SK-N-SH treated with all-trans-retinoic acid at 6 μM for 48 hours (cell line): ENCODE measurements around the gene PJA1.

Source experiments
- ATAC-seq: fragments of 200-7000 bp; cut with Tn5 transposase; 3 replicates; pipeline ENCODE4 v1.9.1; 2020; ENCODE audit warnings: mild to moderate bottlenecking, moderate library complexity
- BACH2 ChIP-seq: fragments of 250-450 bp; sonication (Bioruptor Pico); IDR thresholded peaks from 2 replicates; pipeline ENCODE4 v1.9.0; 2021; ENCODE audit warnings: mild to moderate bottlenecking, borderline replicate concordance
- CREB5 ChIP-seq: fragments of 250-450 bp; sonication (Bioruptor Pico); IDR thresholded peaks from 2 replicates; pipeline ENCODE4 v1.5.1; 2020; ENCODE audit warnings: low read depth, mild to moderate bottlenecking, moderate library complexity
- CSDC2 ChIP-seq: fragments of 250-450 bp; sonication (Bioruptor Pico); IDR thresholded peaks from 2 replicates; pipeline ENCODE4 v1.5.0; 2020; ENCODE audit warnings: mild to moderate bottlenecking, moderate library complexity
- CSRNP3 ChIP-seq: fragments of 250-450 bp; sonication (Bioruptor Pico); IDR thresholded peaks from 2 replicates; pipeline ENCODE4 v1.5.1; 2021; ENCODE audit warnings: mild to moderate bottlenecking, moderate library complexity
- ESRRG ChIP-seq: fragments of 250-450 bp; sonication (Bioruptor Pico); IDR thresholded peaks from 2 replicates; pipeline ENCODE4 v1.6.1; 2021; ENCODE audit warnings: mild to moderate bottlenecking
- GLIS3 ChIP-seq: fragments of 250-450 bp; sonication (Bioruptor Pico); IDR thresholded peaks from 2 replicates; pipeline ENCODE4 v1.5.0; 2020; ENCODE audit warnings: mild to moderate bottlenecking, moderate library complexity
- ISL1 ChIP-seq: fragments of 250-450 bp; sonication (Bioruptor Pico); IDR thresholded peaks from 2 replicates; pipeline ENCODE4 v2.1.2; 2022; ENCODE audit warnings: mild to moderate bottlenecking, moderate library complexity
- OSR1 ChIP-seq: fragments of 250-450 bp; sonication (Bioruptor Pico); IDR thresholded peaks from 2 replicates; pipeline ENCODE4 v1.8.0; 2022; ENCODE audit warnings: moderate library complexity, mild to moderate bottlenecking, inconsistent platforms
- POU6F1 ChIP-seq: fragments of 250-450 bp; sonication (Bioruptor Pico); IDR thresholded peaks from 2 replicates; pipeline ENCODE4 v1.8.0; 2021; ENCODE audit warnings: low read depth, mild to moderate bottlenecking, moderate library complexity, borderline replicate concordance
- RARB ChIP-seq: fragments of 250-450 bp; sonication (Bioruptor Pico); IDR thresholded peaks from 2 replicates; pipeline ENCODE4 v1.8.0; 2021; ENCODE audit warnings: mild to moderate bottlenecking, moderate library complexity
- SNAI2 ChIP-seq: fragments of 250-450 bp; sonication (Bioruptor Pico); IDR thresholded peaks from 2 replicates; pipeline ENCODE4 v1.5.0; 2020; ENCODE audit warnings: mild to moderate bottlenecking, moderate library complexity
- TCF4 ChIP-seq: fragments of 250-450 bp; sonication (Bioruptor Pico); IDR thresholded peaks from 2 replicates; pipeline ENCODE4 v1.8.0; 2021; ENCODE audit warnings: mild to moderate bottlenecking, moderate library complexity, borderline replicate concordance
- TOX ChIP-seq: fragments of 250-450 bp; sonication (Bioruptor Pico); IDR thresholded peaks from 2 replicates; pipeline ENCODE4 v1.8.0; 2021; ENCODE audit warnings: mild to moderate bottlenecking, moderate library complexity, borderline replicate concordance
- TSHZ2 ChIP-seq: fragments of 250-450 bp; sonication (Bioruptor Pico); IDR thresholded peaks from 2 replicates; pipeline ENCODE4 v1.5.0; 2020; ENCODE audit warnings: mild to moderate bottlenecking, moderate library complexity
- ZC3H10 ChIP-seq: fragments of 250-450 bp; sonication (Bioruptor Pico); IDR thresholded peaks from 2 replicates; pipeline ENCODE4 v1.5.1; 2021; ENCODE audit warnings: mild to moderate bottlenecking, moderate library complexity
- ZFP3 ChIP-seq: fragments of 250-450 bp; sonication (Bioruptor Pico); IDR thresholded peaks from 2 replicates; pipeline ENCODE4 v1.5.0; 2020; ENCODE audit warnings: mild to moderate bottlenecking, moderate library complexity
- ZFP30 ChIP-seq: fragments of 450-650 bp; formaldehyde crosslinking; IDR thresholded peaks from 2 replicates; pipeline ENCODE4 v1.5.0; 2022; ENCODE audit warnings: mild to moderate bottlenecking, moderate library complexity
- ZNF565 ChIP-seq: fragments of 450-650 bp; formaldehyde crosslinking; conservative IDR thresholded peaks from 2 replicates; pipeline ENCODE4 v1.5.0; 2020; ENCODE audit warnings: low read depth, mild to moderate bottlenecking, moderate library complexity
- ZNF70 ChIP-seq: fragments of 450-650 bp; formaldehyde crosslinking; IDR thresholded peaks from 2 replicates; pipeline ENCODE4 v1.5.0; 2020; ENCODE audit warnings: mild to moderate bottlenecking, moderate library complexity
- ZNF8 ChIP-seq: fragments of 450-650 bp; formaldehyde crosslinking; IDR thresholded peaks from 2 replicates; pipeline ENCODE4 v1.5.0; 2020; ENCODE audit warnings: mild to moderate bottlenecking, moderate library complexity

The PJA1 gene

GRCh38 chrX:69154051-69154450 lies 11.2 kb downstream of the PJA1 start:
- ATAC-seq = no peak
- TF ChIP-seq SNAI2 (CRISPR knock-in tag) = no peak
- no peak for TF ChIP-seq ZNF565 (CRISPR knock-in tag)
- no peak for TF ChIP-seq ISL1 (CRISPR knock-in tag)
- no peak for TF ChIP-seq ESRRG (CRISPR knock-in tag)

- no peak for TF ChIP-seq POU6F1 (CRISPR knock-in tag)
- TF ChIP-seq TCF4 (CRISPR knock-in tag) = no peak
- no peak for TF ChIP-seq ISL1 (CRISPR knock-in tag)
- no peak for TF ChIP-seq ZFP30
- TF ChIP-seq OSR1 (CRISPR knock-in tag) = no peak
- TF ChIP-seq RARB = no peak
- TF ChIP-seq ZNF70 = no peak
- TF ChIP-seq, all 23 proteins: peak for 0
- ATAC-seq = no peak; the same call in 2 of the 3 replicates
Measured at GRCh38 chrX:69153060-69153730, 12.1 kb downstream of the PJA1 start.

- ATAC-seq = no peak; the same call in 2 of the 3 replicates
- TF ChIP-seq CSRNP3 (CRISPR knock-in tag) (no peak), TOX (CRISPR knock-in tag) (no peak), ZC3H10 (CRISPR knock-in tag) (no peak), ISL1 (CRISPR knock-in tag) (no peak), ZNF70 (no peak), CSDC2 (CRISPR knock-in tag) (no peak), ZNF8 (CRISPR knock-in tag) (no peak), POU6F1 (CRISPR knock-in tag) (no peak), BACH2 (no peak), ZNF565 (CRISPR knock-in tag) (no peak)
Measured at GRCh38 chrX:69152417-69152841, 12.8 kb downstream of the PJA1 start.

GRCh38 chrX:69151866-69152284 lies 13.4 kb downstream of the PJA1 start:
- ATAC-seq = no peak
- TF ChIP-seq GLIS3 (CRISPR knock-in tag) = no peak
- no peak for TF ChIP-seq TOX (CRISPR knock-in tag)
- no peak for TF ChIP-seq ISL1 (CRISPR knock-in tag)

- ATAC-seq = no peak
- TF ChIP-seq TOX (CRISPR knock-in tag) (no peak), CSRNP3 (CRISPR knock-in tag) (no peak), ZFP30 (no peak), ZNF565 (CRISPR knock-in tag) (no peak), BACH2 (no peak), ZFP3 (CRISPR knock-in tag) (no peak), TSHZ2 (no peak), OSR1 (CRISPR knock-in tag) (no peak), CREB5 (CRISPR knock-in tag) (no peak), SNAI2 (CRISPR knock-in tag) (no peak)
Measured at GRCh38 chrX:69150281-69150960, 14.8 kb downstream of the PJA1 start.
